SK-N-MC (cell line): ENCODE results near the gene GOSR2.

Experiments
- EZH2 ChIP-seq: fragments of 200-600 bp; sonication (generic); IDR thresholded peaks from one replicate; pipeline ENCODE4 v1.6.1; 2017; ENCODE audit warnings: antibody characterized with exemption
- FOXP2 ChIP-seq: optimal IDR thresholded peaks from 2 replicates; pipeline ENCODE3; 2011; ENCODE audit warnings: mild to moderate bottlenecking, moderate library complexity; ENCODE audit not compliant: insufficient read depth; ENCODE audit errors: extremely low read length, control extremely low read depth
- POLR2AphosphoS5 ChIP-seq: IDR thresholded peaks from 2 replicates; pipeline ENCODE4 v1.6.1; 2012; ENCODE audit warnings: mild to moderate bottlenecking, low read depth, low read length, borderline replicate concordance

DNA sequence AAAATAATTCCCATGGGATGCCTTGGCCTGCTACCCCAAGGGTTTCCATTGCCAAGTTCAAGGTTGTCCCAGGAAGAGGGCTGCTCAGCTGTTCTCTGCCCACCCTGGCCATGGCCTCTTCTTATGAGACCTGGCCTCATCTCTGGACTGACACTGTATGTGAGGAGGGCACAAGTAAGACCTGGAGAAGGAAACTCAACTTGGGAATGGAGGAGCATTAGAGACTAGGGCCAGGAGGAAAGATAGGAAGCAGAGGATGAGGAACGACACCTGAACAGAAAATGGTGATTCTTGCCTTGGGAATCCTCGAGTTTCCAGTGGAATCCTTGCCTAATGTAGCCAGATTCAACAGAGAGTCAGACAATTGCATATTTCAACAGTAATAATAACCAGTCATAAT is 24.6 kb upstream of the GOSR2 start:
- TF ChIP-seq EZH2 (no peak), FOXP2 (no peak), POLR2AphosphoS5 (no peak)
